GM12878 (cell line): Measurements from ENCODE around the gene LMOD1. TPM values are rescaled to one million over a fixed set of nuclear protein-coding genes. Genes with fewer than 3 reads are reported as not detected.

Experiments
- ATAC-seq: fragments of 200-7000 bp; cut with Tn5 transposase; 3 replicates; pipeline ENCODE4 v1.9.1; 2020; ENCODE audit warnings: mild to moderate bottlenecking, moderate library complexity
- BruUV-seq: library from RNA; stranded (reverse); fragments of 400-500 nt; replicated peaks from 2 replicates; lab custom pipeline; 2021; lab: Mats Ljungman, UMichigan
- CTCF ChIA-PET: fragments of 300-600 bp; sonication (Branson Sonifier 250); formaldehyde crosslinking; extraction: SDS; loops from one replicate; lab custom pipeline; 2021; ENCODE audit warnings: inconsistent platforms; lab: Yijun Ruan, JAX
- POLR2A ChIA-PET: fragments of 350-600 bp; formaldehyde crosslinking; extraction: SDS; loops from one replicate; lab custom pipeline; 2021; ENCODE audit warnings: inconsistent platforms; lab: Charles Lee
- RAD21 ChIA-PET: fragments of 300-600 bp; sonication (Branson Sonifier 250); formaldehyde crosslinking; loops from one replicate; lab custom pipeline; 2023; ENCODE audit warnings: antibody characterized with exemption; ENCODE audit not compliant: unreplicated experiment; lab: Charles Lee
- SMC1A ChIA-PET: fragments of 300-600 bp; sonication (Branson Sonifier 250); formaldehyde crosslinking; loops from one replicate; lab custom pipeline; 2023; ENCODE audit not compliant: unreplicated experiment, uncharacterized antibody; lab: Charles Lee
- DNase-seq: peaks from one replicate; pipeline ENCODE4 v3.0.0-alpha.2; 2011; ENCODE audit warnings: low read depth, low spot score
- FAIRE-seq: peaks from 3 replicates; lab custom pipeline; 2011; peaks lifted over from hg19 to GRCh38; lab: Jason Lieb, UNC
- H2AFZ ChIP-seq: 2 replicates; pipeline ENCODE4 v1.6.0; 2011; ENCODE audit warnings: low read depth, low read length, control low read depth; ENCODE audit not compliant: control insufficient read depth
- H3K27ac ChIP-seq: 2 replicates; pipeline ENCODE4 v1.5.1; 2011; ENCODE audit warnings: control low read depth; ENCODE audit not compliant: control insufficient read depth, insufficient read depth
- H3K27me3 ChIP-seq, 2 experiments: replicated peaks in 1 of 2; 2 replicates each; pipeline versions ENCODE4 v1.6.0 to v1.6.1; 2011; ENCODE audit warnings: low read length in 1 of 2; ENCODE audit not compliant: control insufficient read depth in 2 of 2, insufficient read depth in 2 of 2
- H3K36me3 ChIP-seq, 2 experiments: 2 replicates each; pipeline ENCODE4 v1.5.1; 2011; ENCODE audit warnings: low read length in 1 of 2; ENCODE audit not compliant: control insufficient read depth in 2 of 2, insufficient read depth in 2 of 2
- H3K4me1 ChIP-seq: 2 replicates; pipeline ENCODE4 v1.6.1; 2011; ENCODE audit warnings: mild to moderate bottlenecking, low read length, moderate library complexity, mixed read lengths; ENCODE audit not compliant: control insufficient read depth, insufficient read depth
- H3K4me2 ChIP-seq: 2 replicates; pipeline ENCODE4 v1.6.0; 2011; ENCODE audit warnings: control low read depth; ENCODE audit not compliant: control insufficient read depth, insufficient read depth
- H3K4me3 ChIP-seq: fragments of 200-600 bp; sonication (generic); 2 replicates; pipeline ENCODE4 v1.5.1; 2016
- H3K79me2 ChIP-seq: 2 replicates; pipeline ENCODE4 v1.6.0; 2011; ENCODE audit warnings: low read length; ENCODE audit not compliant: control insufficient read depth, insufficient read depth
- H3K9ac ChIP-seq: 2 replicates; pipeline ENCODE4 v1.8.0; 2011; ENCODE audit warnings: low read length, control low read depth, mixed read lengths; ENCODE audit not compliant: control insufficient read depth, insufficient read depth
- H3K9me3 ChIP-seq: replicated peaks from 3 replicates; pipeline ENCODE4 v1.5.1; 2011; ENCODE audit warnings: mild to moderate bottlenecking, low read length; ENCODE audit not compliant: control insufficient read depth, insufficient read depth
- H4K20me1 ChIP-seq: 2 replicates; pipeline ENCODE4 v1.6.0; 2011; ENCODE audit not compliant: control insufficient read depth, insufficient read depth
- CHD2 ChIP-seq: IDR thresholded peaks from 2 replicates; pipeline ENCODE4 v1.6.1; 2011; ENCODE audit warnings: low read depth, low read length, improper control_type of control experiment, borderline replicate concordance
- E2F4 ChIP-seq: IDR thresholded peaks from 2 replicates; pipeline ENCODE4 v1.6.1; 2012; ENCODE audit warnings: low read depth, low read length, improper control_type of control experiment
- EZH2 ChIP-seq: IDR thresholded peaks from 2 replicates; pipeline ENCODE4 v1.6.1; 2012; ENCODE audit warnings: low read depth, mild to moderate bottlenecking, control low read depth, inconsistent platforms, low read length, borderline replicate concordance; ENCODE audit not compliant: control insufficient read depth
- IKZF1 ChIP-seq: fragments of 450-650 bp; conservative IDR thresholded peaks from 2 replicates; pipeline ENCODE4 v1.6.1; 2017; ENCODE audit warnings: antibody characterized with exemption, mild to moderate bottlenecking
- KDM1A ChIP-seq: fragments of 200-600 bp; sonication (generic); IDR thresholded peaks from 2 replicates; pipeline ENCODE4 v1.6.1; 2016; ENCODE audit warnings: borderline replicate concordance
- SPI1 ChIP-seq: IDR thresholded peaks from 2 replicates; pipeline ENCODE4 v1.6.1; 2011; ENCODE audit warnings: low read depth, mild to moderate bottlenecking, low read length, moderate library complexity, borderline replicate concordance; ENCODE audit not compliant: insufficient read depth
- ZNF384 ChIP-seq: IDR thresholded peaks from 2 replicates; pipeline ENCODE4 v1.6.1; 2012; ENCODE audit warnings: low read depth, mild to moderate bottlenecking, low read length, improper control_type of control experiment, borderline replicate concordance
- WGBS: methylation state at CpG from one replicate; pipeline ENCODE4 v1.1.6; 2016; ENCODE audit warnings: low lambda C conversion rate; ENCODE audit not compliant: insufficient replicate concordance, insufficient coverage; ENCODE audit errors: missing lambda C conversion rate; 5-methylcytosine and 5-hydroxymethylcytosine counted together
- in situ Hi-C: fragments of 300-500 bp; cut with MboI; formaldehyde crosslinking; loops from 9 replicates; pipeline ENCODE4 v1.14.3; 2018; ENCODE audit warnings: mixed read lengths
- intact Hi-C: fragments of 100-400 bp; cut with micrococcal nuclease; formaldehyde crosslinking; loops from one replicate; pipeline ENCODE4 v1.14.2; 2022; ENCODE audit not compliant: unreplicated experiment
- polyA plus RNA-seq, 11 experiments: library from polyadenylated mRNA; depleted of rRNA in 4 of 11; unstranded in 6 of 11; stranded (reverse) in 5 of 11; fragments of >200 nt; fragmentation: Nextera tagmentation in 4 of 11; fragmentation: Illumina TruSeq in 1 of 11; extraction: Ambion mirVana in 4 of 11; extraction: Trizol in 1 of 11; gene quantifications; 1 replicate in 1 of 11; 2 replicates in 10 of 11; pipeline versions ENCODE4 v1.2.1 to v1.2.3, GENCODE V29; 2011 to 2016; ENCODE audit warnings: inconsistent platforms in 2 of 11, missing spikeins in 2 of 11, low read depth in 1 of 11
- total RNA-seq, 4 experiments: library from RNA; depleted of rRNA in 3 of 4; stranded (reverse); fragments of >200 nt in 3 of 4; fragmentation: Illumina TruSeq in 1 of 4; extraction: Trizol in 1 of 4; gene quantifications; 2 replicates each; pipeline versions ENCODE4 v1.2.1 to v1.2.3, GENCODE V29; 2013 to 2021
- TF ChIP-seq, protein P1 (sequence below): fragments of 450-650 bp; IDR thresholded peaks from 2 replicates; pipeline ENCODE4 v1.6.1; 2018; ENCODE audit warnings: borderline replicate concordance, mild to moderate bottlenecking; ENCODE audit not compliant: partially characterized antibody
- TF ChIP-seq, protein P2 (sequence below): fragments of 450-650 bp; IDR thresholded peaks from 2 replicates; pipeline ENCODE4 v1.6.1; 2017; ENCODE audit warnings: mild to moderate bottlenecking, moderate library complexity
- TF ChIP-seq, protein P3 (sequence below): IDR thresholded peaks from 2 replicates; pipeline ENCODE4 v1.6.1; 2012; ENCODE audit warnings: improper control_type of control experiment, low read depth, low read length; ENCODE audit not compliant: insufficient replicate concordance

The LMOD1 gene
- total and polyA plus RNA-seq, 10 of the 15 experiments (the other 5 are each of a cell fraction or from before 2014, with no cell fraction given): 0.15 TPM; not detected in 9

GRCh38 chr1:201904579-201904978, 41.8 kb downstream of the LMOD1 start:
- POLR2A ChIA-PET: no interaction called here
- TF ChIP-seq ZNF384 (no peak), SPI1 (no peak), EZH2 (no peak), E2F4 (no peak), IKZF1 (no peak), KDM1A (no peak), CHD2 (no peak)
- TF ChIP-seq, protein P1, sequence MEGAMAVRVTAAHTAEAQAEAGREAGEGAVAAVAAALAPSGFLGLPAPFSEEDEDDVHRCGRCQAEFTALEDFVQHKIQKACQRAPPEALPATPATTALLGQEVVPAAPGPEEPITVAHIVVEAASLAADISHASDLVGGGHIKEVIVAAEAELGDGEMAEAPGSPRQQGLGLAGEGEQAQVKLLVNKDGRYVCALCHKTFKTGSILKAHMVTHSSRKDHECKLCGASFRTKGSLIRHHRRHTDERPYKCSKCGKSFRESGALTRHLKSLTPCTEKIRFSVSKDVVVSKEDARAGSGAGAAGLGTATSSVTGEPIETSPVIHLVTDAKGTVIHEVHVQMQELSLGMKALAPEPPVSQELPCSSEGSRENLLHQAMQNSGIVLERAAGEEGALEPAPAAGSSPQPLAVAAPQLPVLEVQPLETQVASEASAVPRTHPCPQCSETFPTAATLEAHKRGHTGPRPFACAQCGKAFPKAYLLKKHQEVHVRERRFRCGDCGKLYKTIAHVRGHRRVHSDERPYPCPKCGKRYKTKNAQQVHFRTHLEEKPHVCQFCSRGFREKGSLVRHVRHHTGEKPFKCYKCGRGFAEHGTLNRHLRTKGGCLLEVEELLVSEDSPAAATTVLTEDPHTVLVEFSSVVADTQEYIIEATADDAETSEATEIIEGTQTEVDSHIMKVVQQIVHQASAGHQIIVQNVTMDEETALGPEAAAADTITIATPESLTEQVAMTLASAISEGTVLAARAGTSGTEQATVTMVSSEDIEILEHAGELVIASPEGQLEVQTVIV: no peak
- TF ChIP-seq, protein P2, sequence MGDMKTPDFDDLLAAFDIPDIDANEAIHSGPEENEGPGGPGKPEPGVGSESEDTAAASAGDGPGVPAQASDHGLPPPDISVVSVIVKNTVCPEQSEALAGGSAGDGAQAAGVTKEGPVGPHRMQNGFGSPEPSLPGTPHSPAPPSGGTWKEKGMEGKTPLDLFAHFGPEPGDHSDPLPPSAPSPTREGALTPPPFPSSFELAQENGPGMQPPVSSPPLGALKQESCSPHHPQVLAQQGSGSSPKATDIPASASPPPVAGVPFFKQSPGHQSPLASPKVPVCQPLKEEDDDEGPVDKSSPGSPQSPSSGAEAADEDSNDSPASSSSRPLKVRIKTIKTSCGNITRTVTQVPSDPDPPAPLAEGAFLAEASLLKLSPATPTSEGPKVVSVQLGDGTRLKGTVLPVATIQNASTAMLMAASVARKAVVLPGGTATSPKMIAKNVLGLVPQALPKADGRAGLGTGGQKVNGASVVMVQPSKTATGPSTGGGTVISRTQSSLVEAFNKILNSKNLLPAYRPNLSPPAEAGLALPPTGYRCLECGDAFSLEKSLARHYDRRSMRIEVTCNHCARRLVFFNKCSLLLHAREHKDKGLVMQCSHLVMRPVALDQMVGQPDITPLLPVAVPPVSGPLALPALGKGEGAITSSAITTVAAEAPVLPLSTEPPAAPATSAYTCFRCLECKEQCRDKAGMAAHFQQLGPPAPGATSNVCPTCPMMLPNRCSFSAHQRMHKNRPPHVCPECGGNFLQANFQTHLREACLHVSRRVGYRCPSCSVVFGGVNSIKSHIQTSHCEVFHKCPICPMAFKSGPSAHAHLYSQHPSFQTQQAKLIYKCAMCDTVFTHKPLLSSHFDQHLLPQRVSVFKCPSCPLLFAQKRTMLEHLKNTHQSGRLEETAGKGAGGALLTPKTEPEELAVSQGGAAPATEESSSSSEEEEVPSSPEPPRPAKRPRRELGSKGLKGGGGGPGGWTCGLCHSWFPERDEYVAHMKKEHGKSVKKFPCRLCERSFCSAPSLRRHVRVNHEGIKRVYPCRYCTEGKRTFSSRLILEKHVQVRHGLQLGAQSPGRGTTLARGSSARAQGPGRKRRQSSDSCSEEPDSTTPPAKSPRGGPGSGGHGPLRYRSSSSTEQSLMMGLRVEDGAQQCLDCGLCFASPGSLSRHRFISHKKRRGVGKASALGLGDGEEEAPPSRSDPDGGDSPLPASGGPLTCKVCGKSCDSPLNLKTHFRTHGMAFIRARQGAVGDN: no peak
- TF ChIP-seq, protein P3, sequence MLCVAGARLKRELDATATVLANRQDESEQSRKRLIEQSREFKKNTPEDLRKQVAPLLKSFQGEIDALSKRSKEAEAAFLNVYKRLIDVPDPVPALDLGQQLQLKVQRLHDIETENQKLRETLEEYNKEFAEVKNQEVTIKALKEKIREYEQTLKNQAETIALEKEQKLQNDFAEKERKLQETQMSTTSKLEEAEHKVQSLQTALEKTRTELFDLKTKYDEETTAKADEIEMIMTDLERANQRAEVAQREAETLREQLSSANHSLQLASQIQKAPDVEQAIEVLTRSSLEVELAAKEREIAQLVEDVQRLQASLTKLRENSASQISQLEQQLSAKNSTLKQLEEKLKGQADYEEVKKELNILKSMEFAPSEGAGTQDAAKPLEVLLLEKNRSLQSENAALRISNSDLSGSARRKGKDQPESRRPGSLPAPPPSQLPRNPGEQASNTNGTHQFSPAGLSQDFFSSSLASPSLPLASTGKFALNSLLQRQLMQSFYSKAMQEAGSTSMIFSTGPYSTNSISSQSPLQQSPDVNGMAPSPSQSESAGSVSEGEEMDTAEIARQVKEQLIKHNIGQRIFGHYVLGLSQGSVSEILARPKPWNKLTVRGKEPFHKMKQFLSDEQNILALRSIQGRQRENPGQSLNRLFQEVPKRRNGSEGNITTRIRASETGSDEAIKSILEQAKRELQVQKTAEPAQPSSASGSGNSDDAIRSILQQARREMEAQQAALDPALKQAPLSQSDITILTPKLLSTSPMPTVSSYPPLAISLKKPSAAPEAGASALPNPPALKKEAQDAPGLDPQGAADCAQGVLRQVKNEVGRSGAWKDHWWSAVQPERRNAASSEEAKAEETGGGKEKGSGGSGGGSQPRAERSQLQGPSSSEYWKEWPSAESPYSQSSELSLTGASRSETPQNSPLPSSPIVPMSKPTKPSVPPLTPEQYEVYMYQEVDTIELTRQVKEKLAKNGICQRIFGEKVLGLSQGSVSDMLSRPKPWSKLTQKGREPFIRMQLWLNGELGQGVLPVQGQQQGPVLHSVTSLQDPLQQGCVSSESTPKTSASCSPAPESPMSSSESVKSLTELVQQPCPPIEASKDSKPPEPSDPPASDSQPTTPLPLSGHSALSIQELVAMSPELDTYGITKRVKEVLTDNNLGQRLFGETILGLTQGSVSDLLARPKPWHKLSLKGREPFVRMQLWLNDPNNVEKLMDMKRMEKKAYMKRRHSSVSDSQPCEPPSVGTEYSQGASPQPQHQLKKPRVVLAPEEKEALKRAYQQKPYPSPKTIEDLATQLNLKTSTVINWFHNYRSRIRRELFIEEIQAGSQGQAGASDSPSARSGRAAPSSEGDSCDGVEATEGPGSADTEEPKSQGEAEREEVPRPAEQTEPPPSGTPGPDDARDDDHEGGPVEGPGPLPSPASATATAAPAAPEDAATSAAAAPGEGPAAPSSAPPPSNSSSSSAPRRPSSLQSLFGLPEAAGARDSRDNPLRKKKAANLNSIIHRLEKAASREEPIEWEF: no peak

More at GRCh38 chr1:201904579-201904978, 41.8 kb downstream of the LMOD1 start:
- intact Hi-C loops: no loop called here
- ChIA-PET RAD21 (no interaction called here), CTCF (interaction anchor here (2.2 kb wide), 1 partner anchor 9 kb away, joined by 12 read pairs; no protein-coding TSS in a partner anchor), SMC1A (interaction anchor here (0.7 to 1.0 kb wide), 2 partner anchors 8 to 26 kb away, joined by 3 to 4 read pairs; no protein-coding TSS in a partner anchor)
- H3K4me1 ChIP-seq: no peaks in the 10 kb centered on the region
- BruUV-seq: no TSS peak
- H3K4me2 ChIP-seq: no peak overlapping the region
- H3K79me2 ChIP-seq: no peaks in the 10 kb centered on the region
- H3K9me3 ChIP-seq: no peaks in the 10 kb centered on the region
- DNase-seq: no peak
- in situ Hi-C loops: no loop called here
- no peak overlapping the region for H3K9ac ChIP-seq
- no peak for FAIRE-seq
- ATAC-seq: no peak
- no peaks in the 10 kb centered on the region for H4K20me1 ChIP-seq
- no peak overlapping the region for H3K27ac ChIP-seq
- WGBS: 34% methylated on average over 6 of the region's 6 CpGs
- no peak overlapping the region for H3K4me3 ChIP-seq
- no peak overlapping the region for H2AFZ ChIP-seq
- H3K27me3 ChIP-seq: no peaks in the 10 kb centered on the region
- H3K36me3 ChIP-seq: no peaks in the 10 kb centered on the region
